Measurements from ENCODE around the gene IL36RN.

GRCh38 chr2:113009622-113010021 lies 49.4 kb upstream of the IL36RN start:
- TF ChIP-seq POLR2A (IDR thresholded peaks at IDR 0.05) (no peak), EP300 (IDR thresholded peaks at IDR 0.05) (no peak), POLR2AphosphoS5 (IDR thresholded peaks at IDR 0.05) (no peak)
- TF ChIP-seq, protein P1, sequence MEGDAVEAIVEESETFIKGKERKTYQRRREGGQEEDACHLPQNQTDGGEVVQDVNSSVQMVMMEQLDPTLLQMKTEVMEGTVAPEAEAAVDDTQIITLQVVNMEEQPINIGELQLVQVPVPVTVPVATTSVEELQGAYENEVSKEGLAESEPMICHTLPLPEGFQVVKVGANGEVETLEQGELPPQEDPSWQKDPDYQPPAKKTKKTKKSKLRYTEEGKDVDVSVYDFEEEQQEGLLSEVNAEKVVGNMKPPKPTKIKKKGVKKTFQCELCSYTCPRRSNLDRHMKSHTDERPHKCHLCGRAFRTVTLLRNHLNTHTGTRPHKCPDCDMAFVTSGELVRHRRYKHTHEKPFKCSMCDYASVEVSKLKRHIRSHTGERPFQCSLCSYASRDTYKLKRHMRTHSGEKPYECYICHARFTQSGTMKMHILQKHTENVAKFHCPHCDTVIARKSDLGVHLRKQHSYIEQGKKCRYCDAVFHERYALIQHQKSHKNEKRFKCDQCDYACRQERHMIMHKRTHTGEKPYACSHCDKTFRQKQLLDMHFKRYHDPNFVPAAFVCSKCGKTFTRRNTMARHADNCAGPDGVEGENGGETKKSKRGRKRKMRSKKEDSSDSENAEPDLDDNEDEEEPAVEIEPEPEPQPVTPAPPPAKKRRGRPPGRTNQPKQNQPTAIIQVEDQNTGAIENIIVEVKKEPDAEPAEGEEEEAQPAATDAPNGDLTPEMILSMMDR (IDR thresholded peaks at IDR 0.05): no peak
